ENCODE results near the gene TSPAN15.

GRCh38 chr10:69554611-69555010, 103.3 kb downstream of the TSPAN15 start:
- TF ChIP-seq, protein P1, sequence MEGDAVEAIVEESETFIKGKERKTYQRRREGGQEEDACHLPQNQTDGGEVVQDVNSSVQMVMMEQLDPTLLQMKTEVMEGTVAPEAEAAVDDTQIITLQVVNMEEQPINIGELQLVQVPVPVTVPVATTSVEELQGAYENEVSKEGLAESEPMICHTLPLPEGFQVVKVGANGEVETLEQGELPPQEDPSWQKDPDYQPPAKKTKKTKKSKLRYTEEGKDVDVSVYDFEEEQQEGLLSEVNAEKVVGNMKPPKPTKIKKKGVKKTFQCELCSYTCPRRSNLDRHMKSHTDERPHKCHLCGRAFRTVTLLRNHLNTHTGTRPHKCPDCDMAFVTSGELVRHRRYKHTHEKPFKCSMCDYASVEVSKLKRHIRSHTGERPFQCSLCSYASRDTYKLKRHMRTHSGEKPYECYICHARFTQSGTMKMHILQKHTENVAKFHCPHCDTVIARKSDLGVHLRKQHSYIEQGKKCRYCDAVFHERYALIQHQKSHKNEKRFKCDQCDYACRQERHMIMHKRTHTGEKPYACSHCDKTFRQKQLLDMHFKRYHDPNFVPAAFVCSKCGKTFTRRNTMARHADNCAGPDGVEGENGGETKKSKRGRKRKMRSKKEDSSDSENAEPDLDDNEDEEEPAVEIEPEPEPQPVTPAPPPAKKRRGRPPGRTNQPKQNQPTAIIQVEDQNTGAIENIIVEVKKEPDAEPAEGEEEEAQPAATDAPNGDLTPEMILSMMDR (conservative IDR thresholded peaks at IDR 0.05; ENCODE audit: low read depth in 2 of 2), result no peak
- TF ChIP-seq POLR2AphosphoS5 (IDR thresholded peaks at IDR 0.05; ENCODE audit: low read depth) (no peak), EZH2 (IDR thresholded peaks at IDR 0.05; ENCODE audit: low read depth, unreplicated experiment) (no peak), EZH2phosphoT487 (IDR thresholded peaks at IDR 0.05; ENCODE audit: unreplicated experiment) (no peak), JUNB (IDR thresholded peaks at IDR 0.05; ENCODE audit: unreplicated experiment) (no peak), REST (IDR thresholded peaks at IDR 0.05; ENCODE audit: unreplicated experiment) (no peak), CREB1 (CRISPR knock-in tag; IDR thresholded peaks at IDR 0.05; ENCODE audit: low read depth) (no peak)

Measured in GM23338 (cell line).